Measurements from ENCODE around the gene GDPD3.
"Not testable (repeated sequence)": the region's sequence is repeated elsewhere in the genome, so short reads cannot be mapped to it uniquely, and the experiment has no call there.

GDPD3 gene, protein sequence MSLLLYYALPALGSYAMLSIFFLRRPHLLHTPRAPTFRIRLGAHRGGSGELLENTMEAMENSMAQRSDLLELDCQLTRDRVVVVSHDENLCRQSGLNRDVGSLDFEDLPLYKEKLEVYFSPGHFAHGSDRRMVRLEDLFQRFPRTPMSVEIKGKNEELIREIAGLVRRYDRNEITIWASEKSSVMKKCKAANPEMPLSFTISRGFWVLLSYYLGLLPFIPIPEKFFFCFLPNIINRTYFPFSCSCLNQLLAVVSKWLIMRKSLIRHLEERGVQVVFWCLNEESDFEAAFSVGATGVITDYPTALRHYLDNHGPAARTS

DNA sequence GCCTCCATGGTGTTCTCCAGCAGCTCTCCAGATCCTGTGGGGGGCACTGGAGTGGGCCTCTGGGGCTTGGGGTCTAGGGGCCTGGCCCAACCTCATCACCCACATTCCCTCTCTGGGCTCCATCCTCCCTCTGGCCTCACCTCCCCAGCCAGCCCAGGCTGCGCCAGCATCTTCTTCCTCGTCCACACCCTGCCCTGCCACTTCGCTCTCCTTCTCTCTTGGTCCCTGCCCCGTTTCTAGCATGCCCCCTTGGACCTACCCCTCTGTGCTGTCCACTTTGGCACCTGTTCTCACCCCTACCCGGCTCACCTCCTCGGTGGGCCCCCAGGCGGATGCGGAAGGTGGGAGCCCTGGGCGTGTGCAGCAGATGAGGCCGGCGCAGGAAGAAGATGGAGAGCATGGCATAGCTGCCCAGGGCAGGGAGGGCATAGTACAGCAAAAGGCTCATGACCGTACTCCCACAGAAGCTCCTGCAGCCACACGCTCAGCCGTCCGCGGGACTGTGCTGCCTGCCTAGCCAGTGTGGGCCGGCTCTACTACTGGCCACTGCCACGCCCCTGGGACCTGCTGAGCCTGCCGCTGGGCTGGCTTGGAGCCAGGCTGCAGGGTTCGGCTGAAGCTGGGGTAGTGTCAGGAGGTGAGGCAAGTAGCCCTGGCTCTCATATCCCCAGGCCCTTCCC, at the start of gene GDPD3:
Gene GDPD3, minus strand, starts transcription at position 507 of the 680 bp plus-strand sequence. Its CDS starts 59 bp downstream, at position 448.
- DNase-seq (ENCODE audit: low read depth in 2 of 2): no peak

DNA sequence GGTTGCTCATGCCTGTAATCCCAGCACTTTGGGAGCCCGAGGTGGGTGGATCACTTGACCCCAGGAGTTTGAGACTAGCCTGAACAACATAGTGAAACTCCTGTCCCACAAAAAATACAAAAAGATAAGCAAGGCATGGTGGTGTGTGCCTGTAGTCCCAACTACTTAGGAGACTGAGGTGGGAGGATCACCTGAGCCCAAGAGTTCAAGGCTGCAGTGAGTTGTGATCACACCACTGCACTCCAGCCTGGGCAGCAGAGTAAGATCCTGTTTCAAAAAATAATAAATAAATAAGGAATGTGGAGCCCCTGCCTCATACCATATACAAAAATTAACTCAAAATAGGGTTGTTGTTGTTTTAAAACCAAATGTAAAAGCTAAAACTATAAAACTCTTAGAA, 43.9 kb upstream of the GDPD3 start:
- no peak for DNase-seq (ENCODE audit: low read depth in 2 of 2)

DNA sequence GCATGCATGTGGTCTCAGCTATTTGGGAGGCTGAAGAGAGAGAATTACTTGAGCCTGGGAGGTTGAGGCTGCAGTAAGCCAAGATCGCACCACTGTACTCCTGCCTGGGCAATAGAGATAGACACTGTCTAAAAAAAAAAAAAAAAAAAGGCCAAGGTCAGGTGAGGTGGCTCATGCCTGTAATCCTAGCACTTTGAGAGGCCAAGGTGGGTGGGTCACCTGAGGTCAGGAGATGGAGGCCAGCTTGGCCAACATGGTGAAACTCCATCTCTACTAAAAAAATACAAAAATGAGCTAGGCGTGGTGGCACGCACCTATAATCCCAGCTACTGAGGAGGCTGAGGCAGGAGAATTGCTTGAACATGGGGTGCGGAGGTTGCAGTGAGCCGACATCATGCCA, 41.9 kb upstream of the GDPD3 start:
- DNase-seq (ENCODE audit: low read depth in 2 of 2): no peak

DNA sequence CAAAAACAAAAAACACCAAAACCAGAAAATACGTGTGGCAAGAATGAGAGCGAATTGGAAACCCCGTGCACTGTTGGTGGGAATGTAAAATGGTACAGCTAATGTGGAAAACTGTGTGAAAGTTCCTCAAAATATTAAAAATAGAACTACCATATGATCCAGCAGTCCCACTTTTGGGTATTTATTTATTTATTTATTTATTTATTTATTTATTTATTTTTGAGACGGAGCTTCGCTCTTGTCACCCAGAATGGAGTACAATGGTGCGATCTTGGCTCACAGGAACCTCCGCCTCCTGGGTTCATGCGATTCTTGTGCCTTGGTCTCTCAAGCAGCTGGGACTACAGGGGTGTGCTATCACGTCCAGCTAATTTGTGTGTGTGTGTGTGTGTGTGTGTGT, 39.2 kb upstream of the GDPD3 start:
- DNase-seq (ENCODE audit: low read depth in 2 of 2): no peak

DNA sequence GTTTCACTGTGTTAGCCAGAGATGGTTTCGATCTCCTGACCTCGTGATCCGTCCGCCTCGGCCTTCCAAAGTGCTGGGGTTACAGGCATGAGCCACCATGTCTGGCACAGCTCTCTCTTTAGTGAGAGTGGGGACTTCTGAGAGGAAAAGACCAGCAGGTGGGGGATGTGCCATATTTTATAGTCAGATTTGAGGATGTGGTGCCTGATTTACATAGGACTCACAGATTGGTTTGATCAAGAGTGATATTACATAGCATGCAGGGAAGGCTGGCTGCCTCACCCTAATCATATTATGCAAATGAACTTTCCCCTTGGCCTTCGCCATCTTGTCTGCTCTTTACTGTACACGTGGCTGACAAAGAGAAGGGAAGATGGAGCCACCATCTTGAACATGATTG, 37.8 kb upstream of the GDPD3 start:
- no peak for DNase-seq (ENCODE audit: low read depth in 2 of 2)

DNA sequence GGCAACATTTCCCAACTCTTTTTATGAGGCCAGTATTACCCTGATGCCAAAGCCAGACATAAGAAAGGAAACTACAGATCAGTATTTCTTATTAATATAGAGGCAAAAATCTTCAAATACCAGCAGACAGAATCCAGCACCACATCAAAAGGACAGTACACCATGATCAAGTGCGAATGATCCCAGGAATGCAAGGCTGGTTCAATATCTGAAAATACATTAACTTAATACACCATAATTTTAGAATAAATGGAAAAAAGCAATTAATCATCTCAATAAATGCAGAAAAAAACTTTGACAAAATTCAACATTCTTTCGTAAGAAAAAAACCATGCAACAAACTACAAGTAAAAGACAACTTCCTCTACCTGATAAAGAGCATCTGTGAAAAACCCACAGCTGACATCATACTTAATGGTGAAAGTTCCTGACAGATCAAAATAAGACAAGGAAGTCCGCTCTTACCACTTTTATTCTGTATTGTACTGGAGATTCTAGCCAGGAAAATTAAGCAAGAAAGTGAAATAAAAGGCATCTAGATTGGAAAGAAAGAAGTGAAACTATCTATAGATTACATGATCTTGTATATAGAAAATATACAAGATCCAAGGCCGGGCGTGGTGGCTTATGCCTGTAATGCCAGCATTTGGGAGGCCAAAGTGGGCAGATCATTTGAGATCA, 36.1 kb upstream of the GDPD3 start:
- DNase-seq (ENCODE audit: low read depth in 2 of 2): no peak

DNA sequence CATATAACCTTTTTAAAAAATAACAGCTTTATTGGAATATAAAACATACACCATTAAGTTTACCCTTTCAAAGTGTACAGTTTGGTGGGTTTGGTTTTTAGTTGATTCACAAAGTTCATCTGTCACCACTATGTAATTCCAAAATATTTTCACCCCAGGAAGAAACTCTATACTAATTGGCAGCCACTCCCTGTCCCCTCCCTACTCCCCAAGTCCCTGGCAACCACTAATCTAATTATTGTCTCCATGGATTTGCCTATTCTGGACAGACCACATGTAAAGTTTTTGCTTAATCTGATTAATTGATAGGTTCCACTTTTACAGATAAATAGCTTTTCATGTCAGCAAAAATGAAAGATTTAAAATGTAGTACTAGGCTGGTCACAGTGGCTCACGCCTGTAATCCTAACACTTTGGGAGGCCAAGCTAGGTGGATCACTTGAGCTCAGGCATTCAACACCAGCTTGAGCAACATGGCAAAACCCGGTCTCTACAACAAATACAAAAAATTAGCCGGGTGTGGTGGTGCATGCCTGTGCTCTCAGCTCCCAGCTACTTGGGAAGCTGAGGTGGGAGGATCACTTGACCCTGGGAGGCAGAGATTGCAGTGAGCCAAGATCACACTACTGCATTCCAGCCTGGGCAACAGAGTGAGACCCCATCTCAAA, 34.6 kb upstream of the GDPD3 start:
- DNase-seq (ENCODE audit: low read depth in 2 of 2): no peak

DNA sequence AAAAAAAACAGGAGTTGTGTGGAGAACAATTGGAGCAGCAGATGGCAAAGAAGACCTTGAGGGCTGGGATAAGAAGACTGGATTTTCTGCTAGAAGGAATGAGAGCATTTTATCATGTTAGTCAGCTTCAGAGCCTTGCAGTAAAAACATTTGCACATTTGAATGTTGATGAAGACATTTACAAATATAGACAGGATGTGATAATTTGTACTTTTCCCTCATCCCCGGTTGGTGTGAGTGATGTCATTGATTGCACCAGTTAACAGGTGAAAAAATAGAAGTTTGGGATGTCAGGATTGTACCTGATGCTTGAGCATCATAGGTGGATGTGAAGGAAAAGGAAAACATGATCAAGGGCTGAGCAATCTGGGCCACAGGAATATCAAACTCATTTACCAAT, 32.3 kb upstream of the GDPD3 start:
- DNase-seq (ENCODE audit: low read depth in 2 of 2): no peak

DNA sequence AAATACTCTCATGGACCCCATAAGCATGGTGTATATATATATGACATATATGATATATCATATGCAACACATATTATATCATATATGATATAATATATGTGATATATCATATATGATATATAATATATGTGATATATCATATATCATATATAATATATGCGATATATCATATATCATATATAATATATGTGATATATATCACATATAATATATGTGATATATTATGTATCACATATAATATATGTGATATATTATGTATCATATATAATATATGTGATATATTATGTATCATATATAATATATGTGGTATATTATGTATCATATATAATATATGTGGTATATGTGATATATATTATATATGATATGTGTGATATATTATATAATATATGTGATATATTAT, 31.6 kb upstream of the GDPD3 start:
- no peak for DNase-seq (ENCODE audit: low read depth in 2 of 2)

DNA sequence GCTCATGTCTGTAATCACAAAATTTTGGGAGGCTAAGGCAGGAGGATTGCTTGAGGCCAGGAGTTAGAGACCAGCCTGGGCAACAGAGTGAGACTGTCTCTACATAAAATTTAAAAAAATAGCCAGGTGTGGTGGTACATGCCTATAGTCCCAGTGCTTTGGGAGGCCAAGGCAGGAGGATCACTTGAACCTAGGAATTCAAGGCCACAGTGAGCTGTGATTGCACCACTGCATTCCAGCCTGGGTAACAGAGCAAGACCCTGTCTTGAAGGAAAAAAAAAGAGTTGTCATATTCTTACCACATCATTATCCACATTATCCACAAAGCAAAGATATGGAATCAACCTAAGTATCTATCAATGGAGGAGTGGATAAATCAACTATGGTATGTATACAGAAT, 30.7 kb upstream of the GDPD3 start:
- no peak for DNase-seq (ENCODE audit: low read depth in 2 of 2)

DNA sequence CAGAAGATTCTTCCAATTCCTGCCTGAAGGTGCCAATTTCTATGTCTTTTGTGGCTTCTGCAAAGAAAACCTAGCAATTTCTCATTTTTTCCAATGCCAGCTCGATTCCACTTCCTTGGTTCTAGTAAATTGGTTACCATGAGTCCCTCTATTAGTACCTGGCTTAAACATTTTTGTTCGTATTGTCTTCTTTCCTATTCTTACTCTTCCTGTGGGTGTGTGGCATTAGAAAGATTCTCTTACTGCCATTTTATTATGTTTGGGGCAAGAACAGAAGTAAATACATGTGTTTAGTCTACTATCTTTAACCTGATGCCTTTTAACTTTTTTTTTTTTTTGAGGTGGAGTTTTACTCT, 30.0 kb upstream of the GDPD3 start:
- no peak for DNase-seq (ENCODE audit: low read depth in 2 of 2)

DNA sequence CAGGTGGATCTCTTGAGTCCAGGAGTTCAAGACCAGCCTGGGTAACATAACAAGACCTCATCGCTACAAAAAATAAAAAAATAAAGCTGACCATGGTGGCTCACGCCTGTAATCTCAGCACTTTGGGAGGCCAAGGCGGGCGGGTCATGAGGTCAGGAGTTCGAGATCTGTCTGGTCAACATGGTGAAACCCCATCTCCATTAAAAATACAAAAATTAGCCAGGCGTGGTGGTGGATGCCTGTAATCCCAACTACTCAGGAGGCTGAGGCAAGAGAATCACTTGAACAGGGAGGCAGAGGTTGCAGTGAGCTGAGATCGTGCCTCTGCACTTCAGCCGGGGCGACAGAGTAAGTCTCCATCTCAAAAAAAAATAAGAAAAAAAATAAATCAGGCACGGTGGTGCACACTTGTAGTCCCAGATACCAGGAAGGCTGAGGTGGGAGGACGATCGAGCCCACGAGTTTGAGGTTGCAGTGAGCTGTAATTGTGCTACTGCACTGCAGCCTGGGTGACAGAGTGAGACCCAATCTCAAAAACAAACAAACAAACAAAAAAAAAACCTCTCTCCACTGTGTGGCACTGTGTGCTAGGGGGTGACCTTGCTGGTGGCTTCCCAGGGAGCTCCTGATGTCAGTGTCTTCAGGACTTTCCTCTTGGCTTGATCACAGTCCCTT, 29.5 kb upstream of the GDPD3 start:
- no peak for DNase-seq (ENCODE audit: low read depth in 2 of 2)

DNA sequence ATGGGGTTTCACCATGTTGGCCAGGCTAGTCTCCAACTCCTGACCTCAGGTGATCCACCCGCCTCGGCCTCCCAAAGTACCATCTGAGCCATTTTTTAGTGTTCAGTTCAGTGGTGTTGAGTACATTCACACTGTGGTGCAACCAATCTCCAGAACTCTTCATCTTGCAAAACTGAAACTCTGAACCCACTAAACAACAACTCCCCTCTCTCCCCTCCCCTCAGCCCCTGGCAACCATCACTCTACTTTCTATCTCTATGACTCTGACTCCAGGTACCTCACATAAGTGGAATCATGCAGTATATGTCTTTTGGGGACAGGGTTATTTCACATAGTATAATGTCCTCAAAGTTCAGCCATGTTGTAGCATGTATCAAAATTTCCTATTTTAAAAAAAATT, 28.4 kb upstream of the GDPD3 start:
- DNase-seq (ENCODE audit: low read depth in 2 of 2): no peak

DNA sequence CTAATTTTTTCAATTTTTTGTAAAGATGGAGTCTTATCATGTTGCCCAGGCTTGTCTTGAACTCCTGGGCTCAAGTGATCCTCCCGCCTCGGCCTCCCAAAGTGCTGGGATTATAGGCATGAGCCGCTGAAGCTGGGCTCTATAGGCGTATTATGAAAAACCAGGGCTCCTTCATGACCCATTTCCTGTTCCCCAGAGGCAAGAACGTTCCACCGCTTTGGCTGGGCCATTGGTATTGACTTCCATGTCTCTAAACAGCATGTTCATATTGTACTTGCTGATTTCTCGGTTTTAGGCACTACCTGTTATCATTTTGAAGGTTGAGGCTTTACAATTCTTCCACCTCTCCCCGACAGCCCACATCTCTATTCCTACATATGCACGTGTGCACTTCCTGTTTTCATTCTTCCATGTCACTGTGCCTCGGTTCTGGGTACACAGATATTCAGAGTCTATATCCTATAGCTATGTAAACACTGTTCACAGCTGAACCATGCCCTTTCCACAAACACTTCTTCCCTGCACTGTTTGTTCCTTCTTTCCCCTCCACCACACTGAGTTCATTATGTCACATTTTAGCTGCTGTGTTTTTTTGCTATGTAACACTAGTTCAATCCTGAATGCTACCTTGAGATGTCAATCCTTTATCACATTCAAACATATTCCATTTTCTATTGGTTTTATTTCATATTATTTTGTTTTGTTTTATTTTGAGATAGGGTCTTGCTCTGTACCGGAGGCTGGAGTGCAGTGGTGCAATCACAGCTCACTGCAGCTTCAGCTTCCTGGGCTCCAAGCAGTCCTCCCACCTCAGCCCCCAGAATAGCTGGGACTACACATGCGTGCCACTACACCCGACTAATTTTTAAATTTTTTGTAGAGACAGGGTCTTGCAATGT, 26.5 kb upstream of the GDPD3 start:
- DNase-seq (ENCODE audit: low read depth in 2 of 2): no peak

DNA sequence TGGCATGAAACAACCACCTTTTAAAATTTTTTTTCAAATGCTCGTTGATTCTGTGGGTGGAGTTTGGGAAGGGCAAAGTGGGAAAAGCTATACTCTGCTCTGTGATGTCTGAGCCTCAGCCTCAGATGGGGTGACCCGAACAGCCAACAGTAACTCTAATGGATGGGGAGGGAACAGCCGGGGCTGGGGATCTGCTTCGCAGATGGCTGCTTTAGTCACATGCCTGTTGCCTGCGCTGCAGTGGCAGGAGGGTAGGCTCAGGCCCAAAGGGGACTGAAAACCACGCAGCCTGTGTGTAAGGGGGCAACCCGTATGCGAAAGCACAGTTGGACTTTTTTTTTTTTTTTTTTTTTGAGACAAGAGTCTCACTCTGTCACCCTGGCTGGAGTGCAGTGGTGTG, 24.6 kb upstream of the GDPD3 start:
- no peak for DNase-seq (ENCODE audit: low read depth in 2 of 2)

DNA sequence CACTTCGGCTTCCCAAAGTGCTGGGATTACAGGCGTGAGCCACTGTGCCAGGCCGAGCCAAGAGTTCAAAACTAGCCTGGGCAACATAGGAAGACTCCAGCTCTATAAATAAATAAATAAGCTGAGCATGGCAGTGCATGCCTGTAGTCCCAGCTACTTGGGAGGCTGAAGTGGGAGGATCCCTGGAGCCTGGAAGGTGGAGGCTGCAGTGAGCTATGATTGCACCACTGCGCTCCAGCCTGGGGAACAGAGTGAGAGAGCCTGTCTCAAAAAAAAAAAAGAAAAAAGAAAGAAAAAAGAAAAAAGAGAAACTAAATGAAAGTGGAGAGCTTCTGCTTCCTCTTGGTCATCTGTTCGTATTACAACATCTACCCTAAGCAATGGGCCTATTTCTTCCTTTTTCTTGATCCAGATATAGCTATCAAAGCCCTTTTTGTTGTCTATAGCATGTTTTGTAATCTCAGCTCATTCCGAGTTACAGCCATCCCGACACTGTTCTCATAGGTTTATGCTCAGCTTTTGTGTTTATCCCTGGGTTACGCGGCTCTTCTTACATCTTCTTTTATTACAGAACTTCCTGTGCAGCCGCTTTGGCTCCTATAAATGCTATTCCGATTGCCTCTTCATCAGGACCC, 23.8 kb upstream of the GDPD3 start:
- DNase-seq (ENCODE audit: low read depth in 2 of 2): no peak

DNA sequence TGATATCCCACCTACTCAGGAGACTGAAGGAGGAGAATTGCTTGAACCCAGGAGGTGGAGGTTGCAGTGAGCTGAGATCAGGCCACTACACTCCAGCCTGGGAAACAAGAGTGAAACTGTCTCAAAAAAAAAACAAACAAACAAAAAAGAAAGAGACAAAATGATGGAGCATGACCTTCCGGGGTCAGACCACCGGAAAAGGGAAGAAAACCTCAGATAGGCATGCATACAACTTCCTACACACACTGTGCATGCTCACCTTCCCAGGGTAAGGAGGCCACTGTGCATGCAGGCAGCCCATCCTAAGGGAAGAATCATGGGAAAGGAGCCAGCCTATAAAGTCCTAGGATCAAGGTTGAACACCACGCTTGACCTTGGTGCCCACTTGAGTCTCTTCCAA, 19.3 kb upstream of the GDPD3 start:
- DNase-seq (ENCODE audit: low read depth in 2 of 2): no peak

DNA sequence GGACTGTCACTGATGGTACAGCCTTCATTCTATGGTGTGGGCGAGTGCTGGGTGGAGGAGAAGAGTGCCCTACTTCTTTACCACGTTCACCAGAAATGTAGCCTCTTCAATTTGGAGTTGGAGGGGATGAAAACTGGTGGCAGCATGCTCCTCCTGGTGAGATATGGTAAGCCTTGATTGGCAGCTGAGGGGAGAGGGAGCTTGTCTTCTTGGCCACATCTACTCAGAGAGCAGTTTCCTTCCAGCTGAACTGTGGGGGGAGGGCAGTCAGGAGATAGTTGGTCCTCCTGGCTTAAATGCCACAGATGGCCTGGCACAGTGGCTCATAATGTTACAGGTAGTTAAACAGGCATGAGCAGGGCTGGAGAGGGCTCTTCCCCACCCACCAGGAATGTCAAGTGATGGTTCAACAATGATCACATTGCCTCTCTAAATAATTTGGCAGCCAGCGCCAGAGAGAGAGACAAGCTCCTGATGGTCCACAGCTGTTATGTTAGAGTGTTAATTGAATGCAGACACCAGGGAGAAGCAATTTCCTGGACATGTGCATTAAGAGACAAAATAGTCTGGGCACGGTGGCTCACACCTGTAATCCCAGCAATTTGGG, 18.6 kb upstream of the GDPD3 start:
- no peak for DNase-seq (ENCODE audit: low read depth in 2 of 2)

DNA sequence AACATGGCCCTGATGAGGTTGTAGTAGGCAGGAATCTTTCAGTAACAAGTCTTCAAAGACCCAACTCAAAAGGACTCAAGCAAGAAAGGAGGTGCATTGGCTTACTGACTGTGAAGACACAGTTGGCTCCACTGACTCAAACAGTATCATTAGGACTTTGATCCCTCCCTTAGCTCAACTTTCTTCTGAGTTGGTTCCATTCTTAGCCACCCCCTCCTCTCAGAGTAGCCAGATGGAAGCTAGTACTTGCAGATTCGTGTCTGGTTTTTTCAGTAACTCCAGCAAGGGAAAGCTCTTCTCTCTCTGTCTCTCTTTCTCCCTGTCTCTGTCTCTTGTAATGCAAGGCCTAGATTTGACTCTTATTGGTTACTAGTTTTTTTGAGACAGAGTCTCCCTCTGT, 14.7 kb upstream of the GDPD3 start:
- no peak for DNase-seq (ENCODE audit: low read depth in 2 of 2)

DNA sequence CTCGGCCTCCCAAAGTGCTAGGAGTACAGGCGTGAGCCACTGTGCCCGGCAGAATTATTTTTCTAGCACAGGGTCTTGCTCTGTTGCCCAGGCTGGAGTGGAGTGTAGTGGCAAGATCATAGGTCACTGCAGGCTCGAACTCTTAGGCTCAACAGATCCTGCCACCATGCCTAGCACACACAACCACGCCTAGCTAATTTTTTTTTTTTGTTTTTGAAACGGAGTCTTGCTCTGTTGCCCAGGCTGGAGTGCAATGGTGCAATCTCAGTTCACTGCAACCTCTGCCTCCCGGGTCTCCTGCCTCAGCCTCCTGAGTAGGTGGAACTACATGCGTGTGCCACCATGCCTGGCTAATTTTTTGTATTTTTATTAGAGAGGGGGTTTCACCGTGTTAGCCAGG, 12.4 kb upstream of the GDPD3 start:
- not testable (repeated sequence) for DNase-seq (ENCODE audit: low read depth in 2 of 2)
